Stimulated activated CD4-positive, alpha-beta T cell treated with anti-CD3 and anti-CD28 coated beads, Interleukin-4, amount 100 ng/mL, for 48 hours (primary cell): Measurements from ENCODE around the gene TSPY4.
"Not testable (repeated sequence)": the region's sequence is repeated elsewhere in the genome, so short reads cannot be mapped to it uniquely, and the experiment has no call there.

Source experiments
- DNase-seq, 2 donors: peaks; one replicate each; pipeline ENCODE4 v3.0.0-alpha.2; 2020; ENCODE audit warnings: low read depth in 2 of 2

TSPY4 gene, protein sequence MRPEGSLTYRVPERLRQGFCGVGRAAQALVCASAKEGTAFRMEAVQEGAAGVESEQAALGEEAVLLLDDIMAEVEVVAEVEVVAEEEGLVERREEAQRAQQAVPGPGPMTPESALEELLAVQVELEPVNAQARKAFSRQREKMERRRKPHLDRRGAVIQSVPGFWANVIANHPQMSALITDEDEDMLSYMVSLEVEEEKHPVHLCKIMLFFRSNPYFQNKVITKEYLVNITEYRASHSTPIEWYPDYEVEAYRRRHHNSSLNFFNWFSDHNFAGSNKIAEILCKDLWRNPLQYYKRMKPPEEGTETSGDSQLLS

DNA sequence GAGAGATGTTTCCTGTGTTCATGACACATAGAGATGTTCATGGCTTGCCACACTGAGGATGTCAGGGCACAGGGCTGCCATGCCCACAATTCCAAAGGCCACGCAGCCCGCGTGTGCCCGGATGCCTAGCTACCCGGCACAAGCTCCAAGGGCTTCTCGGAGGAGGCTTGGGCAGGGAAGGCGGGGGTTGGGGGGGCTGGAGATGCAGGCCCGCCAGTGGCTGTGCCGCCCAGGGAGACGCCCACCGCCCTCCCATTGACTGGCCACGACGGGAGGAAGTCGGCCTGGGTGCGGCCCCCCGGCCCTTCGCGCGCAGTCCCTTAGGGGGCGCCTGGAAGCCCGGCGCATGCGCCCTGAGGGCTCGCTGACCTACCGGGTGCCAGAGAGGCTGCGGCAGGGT is at the start of gene TSPY4:
Gene TSPY4, plus strand, starts transcription at position 301 of the 400 bp plus-strand sequence. Its CDS starts 46 bp downstream, at position 347.
- DNase-seq = not testable (repeated sequence)

DNA sequence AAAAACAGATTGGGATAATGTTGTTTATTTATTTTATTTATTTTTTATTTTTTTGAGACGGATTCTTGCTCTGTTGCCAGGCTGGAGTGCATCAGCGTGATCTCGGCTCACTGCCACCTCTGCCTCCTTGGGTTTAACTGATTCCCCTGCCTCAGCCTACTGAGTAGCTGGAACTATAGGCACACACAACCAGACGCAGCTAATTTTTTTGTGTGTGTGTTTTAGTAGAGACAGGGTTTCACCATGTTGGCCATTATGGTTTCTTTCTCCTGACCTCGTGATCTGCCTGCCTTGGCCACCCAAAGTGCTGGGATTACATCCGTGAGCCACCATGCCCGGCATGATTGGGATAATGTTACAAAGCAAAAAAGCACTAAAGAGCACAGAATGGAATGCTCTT is 16.3 kb upstream of the TSPY4 start:
- no peak for DNase-seq

DNA sequence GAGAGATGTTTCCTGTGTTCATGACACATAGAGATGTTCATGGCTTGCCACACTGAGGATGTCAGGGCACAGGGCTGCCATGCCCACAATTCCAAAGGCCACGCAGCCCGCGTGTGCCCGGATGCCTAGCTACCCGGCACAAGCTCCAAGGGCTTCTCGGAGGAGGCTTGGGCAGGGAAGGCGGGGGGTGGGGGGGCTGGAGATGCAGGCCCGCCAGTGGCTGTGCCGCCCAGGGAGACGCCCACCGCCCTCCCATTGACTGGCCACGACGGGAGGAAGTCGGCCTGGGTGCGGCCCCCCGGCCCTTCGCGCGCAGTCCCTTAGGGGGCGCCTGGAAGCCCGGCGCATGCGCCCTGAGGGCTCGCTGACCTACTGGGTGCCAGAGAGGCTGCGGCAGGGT is 20.2 kb downstream of the TSPY4 start, which contains the start of gene TSPY8:
Gene TSPY8, plus strand, starts transcription at position 301 of the 400 bp plus-strand sequence. Its CDS starts 46 bp downstream, at position 347.
- not testable (repeated sequence) for DNase-seq
